ENCODE results near the gene FKBP1A.

- TF ChIP-seq POLR2A (IDR thresholded peaks at IDR 0.05) (peak in 1 of 2 donors; percentile 34), POLR2AphosphoS5 (IDR thresholded peaks at IDR 0.05; ENCODE audit: insufficient read depth in 1 of 2, low read depth in 1 of 2) (peak; percentile 69 to 78), CTCF (IDR thresholded peaks at IDR 0.05) (no peak)
Observed at GRCh38 chr20:1328680-1329330, 64.0 kb downstream of the FKBP1A start, which contains the start of gene SDCBP2.
